OCI-LY7 (cell line): Measurements from ENCODE around the gene ACSL4.

Experiments used
- CTCF ChIP-seq: fragments of 200-600 bp; sonication (generic); conservative IDR thresholded peaks from 2 replicates; pipeline ENCODE4 v1.5.1; 2014; ENCODE audit warnings: mild to moderate bottlenecking, antibody characterized with exemption, low read length, moderate library complexity, mixed read lengths
- EZH2phosphoT487 ChIP-seq: fragments of 200-600 bp; sonication (generic); IDR thresholded peaks from 2 replicates; pipeline ENCODE4 v1.6.1; 2018; ENCODE audit warnings: low read depth, borderline replicate concordance, mild to moderate bottlenecking, mixed run types, antibody characterized with exemption, low read length, moderate library complexity, mixed read lengths

GRCh38 chrX:109601486-109601885 is 131.6 kb downstream of the ACSL4 start:
- TF ChIP-seq CTCF (no peak), EZH2phosphoT487 (no peak)
